Measurements from ENCODE around the gene NCKAP5L.
"Not testable (repeated sequence)": the region's sequence is repeated elsewhere in the genome, so short reads cannot be mapped to it uniquely, and the experiment has no call there.

NCKAP5L gene

GRCh38 chr12:49869816-49870500 is 41.7 kb upstream of the NCKAP5L start:
- Mint-ChIP-seq H3K27me3 (ENCODE audit: low read depth) (peaks cover 5% of the 10 kb centered on the region), H3K9me3 (no peaks in the 10 kb centered on the region), H3K27ac (no peak overlapping the region), H3K4me1 (ENCODE audit: low read depth) (peaks cover 2% of the 10 kb centered on the region), H3K36me3 (ENCODE audit: low read depth) (no peaks in the 10 kb centered on the region), H3K4me3 (no peak overlapping the region)

- H3K27me3 Mint-ChIP-seq (ENCODE audit: low read depth) = peaks cover 12% of the 10 kb centered on the region
- H3K4me1 Mint-ChIP-seq (ENCODE audit: low read depth) = peaks cover 2% of the 10 kb centered on the region
- no peaks in the 10 kb centered on the region for H3K36me3 Mint-ChIP-seq (ENCODE audit: low read depth)
- H3K27ac Mint-ChIP-seq = no peak overlapping the region
- H3K4me3 Mint-ChIP-seq = no peak overlapping the region
- H3K9me3 Mint-ChIP-seq = no peaks in the 10 kb centered on the region
Measured at GRCh38 chr12:49868952-49869815, 41.0 kb upstream of the NCKAP5L start.

GRCh38 chr12:49868449-49868848 is 40.2 kb upstream of the NCKAP5L start:
- Mint-ChIP-seq H3K36me3 (ENCODE audit: low read depth) (no peaks in the 10 kb centered on the region), H3K27ac (no peak overlapping the region), H3K9me3 (no peaks in the 10 kb centered on the region), H3K4me1 (ENCODE audit: low read depth) (peaks cover 2% of the 10 kb centered on the region), H3K27me3 (ENCODE audit: low read depth) (peaks cover 12% of the 10 kb centered on the region), H3K4me3 (no peak overlapping the region)

- Mint-ChIP-seq H3K27me3 (ENCODE audit: low read depth) (peaks cover 12% of the 10 kb centered on the region), H3K9me3 (no peaks in the 10 kb centered on the region), H3K27ac (no peak overlapping the region), H3K36me3 (ENCODE audit: low read depth) (no peaks in the 10 kb centered on the region), H3K4me3 (no peak overlapping the region), H3K4me1 (ENCODE audit: low read depth) (peaks cover 2% of the 10 kb centered on the region)
Measured at GRCh38 chr12:49867570-49868341, 39.5 kb upstream of the NCKAP5L start.

GRCh38 chr12:49866859-49867569 is 38.8 kb upstream of the NCKAP5L start:
- H3K27me3 Mint-ChIP-seq (ENCODE audit: low read depth) = peaks cover 12% of the 10 kb centered on the region
- H3K27ac Mint-ChIP-seq = no peak overlapping the region
- no peak overlapping the region for H3K4me3 Mint-ChIP-seq
- H3K36me3 Mint-ChIP-seq (ENCODE audit: low read depth) = no peaks in the 10 kb centered on the region
- no peaks in the 10 kb centered on the region for H3K9me3 Mint-ChIP-seq
- peaks cover 2% of the 10 kb centered on the region for H3K4me1 Mint-ChIP-seq (ENCODE audit: low read depth)

- no peaks in the 10 kb centered on the region for H3K36me3 Mint-ChIP-seq (ENCODE audit: low read depth)
- H3K9me3 Mint-ChIP-seq = no peaks in the 10 kb centered on the region
- no peak overlapping the region for H3K4me3 Mint-ChIP-seq
- H3K4me1 Mint-ChIP-seq (ENCODE audit: low read depth) = peaks cover 2% of the 10 kb centered on the region
- peaks cover 12% of the 10 kb centered on the region for H3K27me3 Mint-ChIP-seq (ENCODE audit: low read depth)
- no peak overlapping the region for H3K27ac Mint-ChIP-seq
Measured at GRCh38 chr12:49865782-49866135, 37.5 kb upstream of the NCKAP5L start.

GRCh38 chr12:49865109-49865781 is 37.0 kb upstream of the NCKAP5L start:
- H3K36me3 Mint-ChIP-seq (ENCODE audit: low read depth) = no peaks in the 10 kb centered on the region
- no peaks in the 10 kb centered on the region for H3K9me3 Mint-ChIP-seq
- H3K27ac Mint-ChIP-seq = no peak overlapping the region
- peaks cover 2% of the 10 kb centered on the region for H3K4me1 Mint-ChIP-seq (ENCODE audit: low read depth)
- H3K4me3 Mint-ChIP-seq = no peak overlapping the region
- H3K27me3 Mint-ChIP-seq (ENCODE audit: low read depth) = peaks cover 12% of the 10 kb centered on the region

GRCh38 chr12:49864798-49865090 is 36.5 kb upstream of the NCKAP5L start:
- Mint-ChIP-seq H3K9me3 (no peaks in the 10 kb centered on the region), H3K36me3 (ENCODE audit: low read depth) (no peaks in the 10 kb centered on the region), H3K4me1 (ENCODE audit: low read depth) (peaks cover 2% of the 10 kb centered on the region), H3K27ac (no peak overlapping the region), H3K27me3 (ENCODE audit: low read depth) (peaks cover 12% of the 10 kb centered on the region), H3K4me3 (no peak overlapping the region)

- Mint-ChIP-seq H3K27me3 (ENCODE audit: low read depth) (peaks cover 12% of the 10 kb centered on the region), H3K4me3 (no peak overlapping the region), H3K27ac (no peak overlapping the region), H3K4me1 (ENCODE audit: low read depth) (peaks cover 2% of the 10 kb centered on the region), H3K9me3 (no peaks in the 10 kb centered on the region), H3K36me3 (ENCODE audit: low read depth) (no peaks in the 10 kb centered on the region)
Measured at GRCh38 chr12:49863946-49864797, 36.0 kb upstream of the NCKAP5L start.

GRCh38 chr12:49860921-49861320 is 32.7 kb upstream of the NCKAP5L start:
- H3K4me1 Mint-ChIP-seq (ENCODE audit: low read depth); H3K4me3 Mint-ChIP-seq; H3K9me3 Mint-ChIP-seq; H3K27ac Mint-ChIP-seq; H3K36me3 Mint-ChIP-seq (ENCODE audit: low read depth): not testable (repeated sequence)
- peaks cover 22% of the 10 kb centered on the region for H3K27me3 Mint-ChIP-seq (ENCODE audit: low read depth)

- not testable (repeated sequence) for H3K9me3 Mint-ChIP-seq; H3K27ac Mint-ChIP-seq; H3K36me3 Mint-ChIP-seq (ENCODE audit: low read depth); H3K4me1 Mint-ChIP-seq (ENCODE audit: low read depth); H3K4me3 Mint-ChIP-seq
- peaks cover 35% of the 10 kb centered on the region for H3K27me3 Mint-ChIP-seq (ENCODE audit: low read depth)
Measured at GRCh38 chr12:49855890-49856289, 27.7 kb upstream of the NCKAP5L start.

- Mint-ChIP-seq H3K4me1 (ENCODE audit: low read depth) (peaks cover 4% of the 10 kb centered on the region), H3K9me3 (no peaks in the 10 kb centered on the region), H3K27me3 (ENCODE audit: low read depth) (peaks cover 38% of the 10 kb centered on the region), H3K36me3 (ENCODE audit: low read depth) (no peaks in the 10 kb centered on the region), H3K4me3 (no peak overlapping the region), H3K27ac (no peak overlapping the region)
Measured at GRCh38 chr12:49854976-49855375, 26.8 kb upstream of the NCKAP5L start.

GRCh38 chr12:49853671-49854070 is 25.5 kb upstream of the NCKAP5L start:
- Mint-ChIP-seq H3K36me3 (ENCODE audit: low read depth) (peaks cover 2% of the 10 kb centered on the region), H3K4me3 (no peak overlapping the region), H3K27ac (no peak overlapping the region), H3K9me3 (no peaks in the 10 kb centered on the region), H3K27me3 (ENCODE audit: low read depth) (peaks cover 43% of the 10 kb centered on the region), H3K4me1 (ENCODE audit: low read depth) (peaks cover 4% of the 10 kb centered on the region)

Measured in T-helper 1 cell treated with Interleukin-12 subunit alpha and Interleukin-12 subunit beta and Interleukin-4 antibody, amounts not matched to agents 30 μg/mL and 1 μg/mL, for 36 hours (primary cell).